Measurements from ENCODE around the gene ATXN7L1.

DNA sequence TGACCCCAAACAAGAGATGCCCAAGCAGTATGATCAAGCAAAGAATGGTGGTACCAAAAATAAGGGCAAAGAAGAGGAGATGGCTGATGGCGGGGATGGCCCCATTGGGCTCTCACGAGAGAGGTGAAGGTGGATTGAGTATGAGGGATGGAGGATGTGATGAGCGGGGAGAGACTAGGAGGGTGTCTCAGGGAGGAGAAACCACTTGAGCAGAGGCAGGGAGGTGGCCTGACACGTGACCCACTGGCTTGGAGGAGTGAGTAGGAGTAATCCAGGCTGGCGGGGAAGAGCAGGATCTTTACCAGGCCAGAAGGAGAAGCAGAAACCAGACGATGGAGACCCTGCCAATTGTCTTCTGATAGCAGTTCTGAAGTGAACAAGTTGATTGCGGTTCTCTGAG is 33.3 kb upstream of the ATXN7L1 start:
- TF ChIP-seq, protein P1, sequence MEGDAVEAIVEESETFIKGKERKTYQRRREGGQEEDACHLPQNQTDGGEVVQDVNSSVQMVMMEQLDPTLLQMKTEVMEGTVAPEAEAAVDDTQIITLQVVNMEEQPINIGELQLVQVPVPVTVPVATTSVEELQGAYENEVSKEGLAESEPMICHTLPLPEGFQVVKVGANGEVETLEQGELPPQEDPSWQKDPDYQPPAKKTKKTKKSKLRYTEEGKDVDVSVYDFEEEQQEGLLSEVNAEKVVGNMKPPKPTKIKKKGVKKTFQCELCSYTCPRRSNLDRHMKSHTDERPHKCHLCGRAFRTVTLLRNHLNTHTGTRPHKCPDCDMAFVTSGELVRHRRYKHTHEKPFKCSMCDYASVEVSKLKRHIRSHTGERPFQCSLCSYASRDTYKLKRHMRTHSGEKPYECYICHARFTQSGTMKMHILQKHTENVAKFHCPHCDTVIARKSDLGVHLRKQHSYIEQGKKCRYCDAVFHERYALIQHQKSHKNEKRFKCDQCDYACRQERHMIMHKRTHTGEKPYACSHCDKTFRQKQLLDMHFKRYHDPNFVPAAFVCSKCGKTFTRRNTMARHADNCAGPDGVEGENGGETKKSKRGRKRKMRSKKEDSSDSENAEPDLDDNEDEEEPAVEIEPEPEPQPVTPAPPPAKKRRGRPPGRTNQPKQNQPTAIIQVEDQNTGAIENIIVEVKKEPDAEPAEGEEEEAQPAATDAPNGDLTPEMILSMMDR (IDR thresholded peaks at IDR 0.05): no peak
- no peak for TF ChIP-seq POLR2A (IDR thresholded peaks at IDR 0.05; ENCODE audit: low read depth)

Measured in esophagus muscularis mucosa (tissue), 3 donors.